ENCODE measurements around the gene FKRP.

The FKRP gene

GRCh38 chr19:46732172-46732938 lies 13.5 kb upstream of the FKRP start:
- no peak for DNase-seq

- peak; percentile 11 for DNase-seq
Observed at GRCh38 chr19:46732966-46733689, 12.7 kb upstream of the FKRP start.

- DNase-seq, result no peak
Observed at GRCh38 chr19:46733690-46734292, 12.1 kb upstream of the FKRP start.

GRCh38 chr19:46736531-46737297 lies 9.1 kb upstream of the FKRP start:
- DNase-seq, result no peak

GRCh38 chr19:46737298-46737654 lies 8.6 kb upstream of the FKRP start:
- DNase-seq, result no peak

GRCh38 chr19:46737761-46738171 lies 8.1 kb upstream of the FKRP start:
- DNase-seq, result no peak

- DNase-seq, result no peak
Observed at GRCh38 chr19:46739290-46739771, 6.5 kb upstream of the FKRP start.

GRCh38 chr19:46741447-46741846 lies 4.4 kb upstream of the FKRP start:
- no peak for DNase-seq

GRCh38 chr19:46742926-46743480 lies 2.9 kb upstream of the FKRP start:
- DNase-seq, result no peak

GRCh38 chr19:46744005-46744691 lies 1.7 kb upstream of the FKRP start:
- DNase-seq, result no peak

- DNase-seq, result no peak
Observed at GRCh38 chr19:46745030-46745429, 827 bp upstream of the FKRP start.

GRCh38 chr19:46746281-46747057 lies 612 bp downstream of the FKRP start, which contains the start of gene STRN4:
Gene STRN4 (minus strand): TSS chr19:46746450. CDS start chr19:46746430, 20 bp downstream.
- DNase-seq, result peak; percentile 59

GRCh38 chr19:46748325-46749109 lies 2.7 kb downstream of the FKRP start:
- peak; percentile 69 for DNase-seq

GRCh38 chr19:46753420-46754155 lies 7.7 kb downstream of the FKRP start:
- DNase-seq, result peak; percentile 67

GRCh38 chr19:46755077-46755852 lies 9.4 kb downstream of the FKRP start:
- no peak for DNase-seq

GRCh38 chr19:46755853-46756543 lies 10.1 kb downstream of the FKRP start:
- no peak for DNase-seq

GRCh38 chr19:46756544-46756888 lies 10.7 kb downstream of the FKRP start:
- no peak for DNase-seq

GRCh38 chr19:46759206-46759605 lies 13.3 kb downstream of the FKRP start:
- DNase-seq, result no peak
